Neural cell (in vitro differentiated cells): ENCODE data around the gene TRIM49D1. TPM values are rescaled to one million over a fixed set of nuclear protein-coding genes. Genes with fewer than 3 reads are reported as not detected.
"Not testable (repeated sequence)": the region's sequence is repeated elsewhere in the genome, so short reads cannot be mapped to it uniquely, and the experiment has no call there.

Experiments used
- H2AFZ ChIP-seq: fragments of 200-600, 300-800 bp; sonication (generic), shearing (Covaris generic); 2 replicates; pipeline ENCODE4 v1.6.0; 2014; ENCODE audit warnings: low read depth, mild to moderate bottlenecking, antibody characterized with exemption, low read length, moderate library complexity
- H3F3A ChIP-seq: fragments of 200-600 bp; shearing (Covaris generic); 2 replicates; pipeline ENCODE4 v1.6.1; 2016; ENCODE audit warnings: mild to moderate bottlenecking, moderate library complexity, mixed read lengths, antibody characterized with exemption, low read length; ENCODE audit not compliant: insufficient read depth, poor library complexity, severe bottlenecking
- H3K27ac ChIP-seq: fragments of 200-600, 300-800 bp; sonication (generic), shearing (Covaris generic); 2 replicates; pipeline ENCODE4 v1.5.1; 2014; ENCODE audit warnings: mild to moderate bottlenecking, low read length, moderate library complexity
- H3K27me3 ChIP-seq: fragments of 300-800, 200-600 bp; sonication (generic), shearing (Covaris generic); 2 replicates; pipeline ENCODE4 v1.6.0; 2014; ENCODE audit warnings: mild to moderate bottlenecking, low read depth, low read length, moderate library complexity; ENCODE audit not compliant: insufficient read depth
- H3K36me3 ChIP-seq: fragments of 300-800, 200-600 bp; sonication (generic), shearing (Covaris generic); 2 replicates; pipeline ENCODE4 v1.5.1; 2014; ENCODE audit warnings: mild to moderate bottlenecking, antibody characterized with exemption, low read length, moderate library complexity; ENCODE audit not compliant: insufficient read depth
- H3K4me2 ChIP-seq: fragments of 300-800, 200-600 bp; sonication (generic), shearing (Covaris generic); 2 replicates; pipeline ENCODE4 v1.6.0; 2014; ENCODE audit warnings: mild to moderate bottlenecking, low read length
- H3K4me3 ChIP-seq: fragments of 300-800, 200-600 bp; sonication (generic), shearing (Covaris generic); 2 replicates; pipeline ENCODE4 v1.5.1; 2014; ENCODE audit warnings: mild to moderate bottlenecking, low read length, moderate library complexity
- H3K79me2 ChIP-seq: fragments of 200-600 bp; shearing (Covaris generic); replicated peaks from 2 replicates; pipeline ENCODE4 v1.6.0; 2014; ENCODE audit warnings: mild to moderate bottlenecking, low read length, moderate library complexity; ENCODE audit not compliant: insufficient read depth
- H3K9ac ChIP-seq: fragments of 300-800, 200-600 bp; sonication (generic), shearing (Covaris generic); 2 replicates; pipeline ENCODE4 v1.6.1; 2016; ENCODE audit warnings: mild to moderate bottlenecking, low read length, mixed read lengths
- H3K9me2 ChIP-seq: fragments of 200-600 bp; shearing (Covaris generic); 2 replicates; pipeline ENCODE4 v1.6.1; 2016; ENCODE audit warnings: mild to moderate bottlenecking, low read length, mixed read lengths; ENCODE audit not compliant: insufficient read depth
- H3K9me3 ChIP-seq: fragments of 200-600, 300-800 bp; sonication (generic), shearing (Covaris generic); 2 replicates; pipeline ENCODE4 v1.6.1; 2016; ENCODE audit warnings: mild to moderate bottlenecking, mixed run types, low read length, moderate library complexity, mixed read lengths
- H4K20me1 ChIP-seq: fragments of 200-600 bp; shearing (Covaris generic); 2 replicates; pipeline ENCODE4 v1.6.1; 2016; ENCODE audit warnings: mild to moderate bottlenecking, mixed run types; ENCODE audit not compliant: insufficient read depth
- CTCF ChIP-seq: fragments of 450-650 bp; IDR thresholded peaks from 2 replicates; pipeline ENCODE4 v1.5.1; 2014; ENCODE audit warnings: antibody characterized with exemption, mild to moderate bottlenecking, moderate library complexity; ENCODE audit not compliant: poor library complexity, severe bottlenecking
- EP300 ChIP-seq: fragments of 450-650 bp; conservative IDR thresholded peaks from 2 replicates; pipeline ENCODE4 v1.6.1; 2014; ENCODE audit warnings: antibody characterized with exemption, mild to moderate bottlenecking, moderate library complexity; ENCODE audit not compliant: poor library complexity, severe bottlenecking
- EZH2 ChIP-seq: fragments of 200-600, 300-800 bp; shearing (Covaris generic), sonication (generic); IDR thresholded peaks from 2 replicates; pipeline ENCODE4 v1.6.1; 2014; ENCODE audit warnings: antibody characterized with exemption, low read length, borderline replicate concordance, mild to moderate bottlenecking; ENCODE audit not compliant: insufficient read depth, poor library complexity, severe bottlenecking
- MXI1 ChIP-seq: fragments of 450-650 bp; conservative IDR thresholded peaks from 2 replicates; pipeline ENCODE4 v1.6.1; 2014; ENCODE audit warnings: antibody characterized with exemption, mild to moderate bottlenecking; ENCODE audit not compliant: poor library complexity, severe bottlenecking
- POLR2AphosphoS5 ChIP-seq: IDR thresholded peaks from 2 replicates; pipeline ENCODE4 v1.6.1; 2012
- RAD21 ChIP-seq: fragments of 450-650 bp; conservative IDR thresholded peaks from 2 replicates; pipeline ENCODE4 v1.6.1; 2014; ENCODE audit warnings: antibody characterized with exemption, mild to moderate bottlenecking, moderate library complexity
- REST ChIP-seq: IDR thresholded peaks from 2 replicates; pipeline ENCODE4 v1.6.1; 2012; ENCODE audit warnings: borderline replicate concordance
- SMC3 ChIP-seq: fragments of 450-650 bp; conservative IDR thresholded peaks from 2 replicates; pipeline ENCODE4 v1.6.1; 2014; ENCODE audit warnings: antibody characterized with exemption, mild to moderate bottlenecking, moderate library complexity; ENCODE audit not compliant: poor library complexity
- TAF1 ChIP-seq: IDR thresholded peaks from 2 replicates; pipeline ENCODE4 v1.6.1; 2012; ENCODE audit warnings: low read depth
- polyA minus RNA-seq: library from RNA; depleted of rRNA, polyadenylated mRNA; stranded (reverse); fragments of >200 nt; gene quantifications from 2 replicates; pipeline ENCODE4 v1.2.3, GENCODE V29; 2014
- polyA plus RNA-seq: library from polyadenylated mRNA; depleted of rRNA; stranded (reverse); fragments of >200 nt; gene quantifications from 2 replicates; pipeline ENCODE4 v1.2.3, GENCODE V29; 2014

The TRIM49D1 gene
- polyA plus RNA-seq, result not detected in 2 replicates
- polyA minus RNA-seq, result not detected in 2 replicates

- no peaks in the 10 kb centered on the region for H3K27me3 ChIP-seq
- no peaks in the 10 kb centered on the region for H3K9me3 ChIP-seq
- H3K36me3 ChIP-seq, result no peaks in the 10 kb centered on the region
- no peaks in the 10 kb centered on the region for H3K79me2 ChIP-seq
- no peak within 1 kb of the TSS for H3K4me2 ChIP-seq
- H3K27ac ChIP-seq, result no peak within 1 kb of the TSS
- no peak within 1 kb of the TSS for H3K4me3 ChIP-seq
- H2AFZ ChIP-seq, result no peak within 1 kb of the TSS
- H3K9ac ChIP-seq, result no peak within 1 kb of the TSS
- H3K9me2 ChIP-seq, result no peaks in the 10 kb centered on the region
- TF ChIP-seq POLR2AphosphoS5, result no peak
- TF ChIP-seq REST, result no peak
- no peak for TF ChIP-seq EZH2
- no peak for TF ChIP-seq RAD21
- TF ChIP-seq EP300, result no peak
- TF ChIP-seq SMC3, result no peak
- TF ChIP-seq MXI1, result no peak
- no peak for TF ChIP-seq TAF1
- no peak for TF ChIP-seq CTCF
- H3F3A ChIP-seq, result no peaks in the 10 kb centered on the region
- no peaks in the 10 kb centered on the region for H4K20me1 ChIP-seq
Measured at GRCh38 chr11:89922195-89922660, at the start of gene TRIM49D1. TSS of gene TRIM49D1 (minus strand) at chr11:89922245. CDS start at chr11:89917710, 4,535 bp downstream.

GRCh38 chr11:89965737-89966136 is 43.7 kb upstream of the TRIM49D1 start, which contains the start of gene TRIM64:
TSS of gene TRIM64 (plus strand) at chr11:89966037. CDS start at chr11:89968504, 2,467 bp downstream.
- not testable (repeated sequence) for H3K27ac ChIP-seq, H3F3A ChIP-seq, H3K9me2 ChIP-seq, H3K79me2 ChIP-seq, H3K4me2 ChIP-seq, H3K36me3 ChIP-seq, H3K9me3 ChIP-seq, H3K4me3 ChIP-seq, H4K20me1 ChIP-seq, H2AFZ ChIP-seq, H3K27me3 ChIP-seq, H3K9ac ChIP-seq

GRCh38 chr11:89960833-89961232 is 38.8 kb upstream of the TRIM49D1 start:
- not testable (repeated sequence) for H3K9ac ChIP-seq, H2AFZ ChIP-seq, H3K9me2 ChIP-seq, H3K27ac ChIP-seq, H4K20me1 ChIP-seq, H3K4me2 ChIP-seq, H3K27me3 ChIP-seq, H3K36me3 ChIP-seq, H3F3A ChIP-seq, H3K79me2 ChIP-seq, H3K4me3 ChIP-seq, H3K9me3 ChIP-seq

GRCh38 chr11:89923764-89924163 is 1.7 kb upstream of the TRIM49D1 start, which contains the start of gene TRIM49D2:
TSS of gene TRIM49D2 (plus strand) at chr11:89924064. CDS start at chr11:89926762, 2,698 bp downstream.
- not testable (repeated sequence) for H3K27ac ChIP-seq, H3K79me2 ChIP-seq, H4K20me1 ChIP-seq, H3K4me3 ChIP-seq, H3F3A ChIP-seq, H3K36me3 ChIP-seq, H3K4me2 ChIP-seq, H3K27me3 ChIP-seq, H3K9me2 ChIP-seq, H2AFZ ChIP-seq, H3K9me3 ChIP-seq, H3K9ac ChIP-seq

- not testable (repeated sequence) for H3K27me3 ChIP-seq, H3K79me2 ChIP-seq, H4K20me1 ChIP-seq, H3F3A ChIP-seq, H3K9me2 ChIP-seq, H3K4me2 ChIP-seq, H3K9ac ChIP-seq, H2AFZ ChIP-seq, H3K27ac ChIP-seq, H3K36me3 ChIP-seq, H3K4me3 ChIP-seq, H3K9me3 ChIP-seq
Measured at GRCh38 chr11:89900809-89901208, 21.2 kb downstream of the TRIM49D1 start.
